NCI-H1417 (cell line): Measurements from ENCODE around the gene TSSK3.

Experiments used
- DNase-seq, 3 experiments: peaks; one replicate each; lab custom pipeline; 2025; lab: John Stamatoyannopoulos, UW

TSSK3 gene

GRCh38 chr1:32400876-32401631, 38.7 kb downstream of the TSSK3 start:
- DNase-seq: peak; percentile 69 to 89 (median 79)

DNA sequence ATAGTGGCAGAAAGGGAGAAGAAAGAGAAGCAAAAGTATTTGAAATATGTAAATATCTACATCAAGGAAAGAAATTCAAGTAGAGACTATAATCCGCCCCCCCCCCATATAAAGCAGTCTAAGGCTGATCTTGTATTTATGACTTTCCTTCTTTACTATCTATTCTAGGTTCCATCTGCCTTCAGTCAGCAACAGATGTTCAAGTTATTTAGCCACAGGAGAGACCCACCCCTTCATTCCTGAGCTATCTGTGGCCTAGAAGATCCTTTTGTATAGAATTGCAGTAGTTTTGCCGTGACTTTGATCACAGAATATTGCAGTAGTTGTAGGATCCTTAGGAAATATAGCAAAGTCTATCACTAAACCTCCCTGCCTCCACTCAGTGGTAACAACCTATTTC, 42.6 kb downstream of the TSSK3 start:
- no peak for DNase-seq

DNA sequence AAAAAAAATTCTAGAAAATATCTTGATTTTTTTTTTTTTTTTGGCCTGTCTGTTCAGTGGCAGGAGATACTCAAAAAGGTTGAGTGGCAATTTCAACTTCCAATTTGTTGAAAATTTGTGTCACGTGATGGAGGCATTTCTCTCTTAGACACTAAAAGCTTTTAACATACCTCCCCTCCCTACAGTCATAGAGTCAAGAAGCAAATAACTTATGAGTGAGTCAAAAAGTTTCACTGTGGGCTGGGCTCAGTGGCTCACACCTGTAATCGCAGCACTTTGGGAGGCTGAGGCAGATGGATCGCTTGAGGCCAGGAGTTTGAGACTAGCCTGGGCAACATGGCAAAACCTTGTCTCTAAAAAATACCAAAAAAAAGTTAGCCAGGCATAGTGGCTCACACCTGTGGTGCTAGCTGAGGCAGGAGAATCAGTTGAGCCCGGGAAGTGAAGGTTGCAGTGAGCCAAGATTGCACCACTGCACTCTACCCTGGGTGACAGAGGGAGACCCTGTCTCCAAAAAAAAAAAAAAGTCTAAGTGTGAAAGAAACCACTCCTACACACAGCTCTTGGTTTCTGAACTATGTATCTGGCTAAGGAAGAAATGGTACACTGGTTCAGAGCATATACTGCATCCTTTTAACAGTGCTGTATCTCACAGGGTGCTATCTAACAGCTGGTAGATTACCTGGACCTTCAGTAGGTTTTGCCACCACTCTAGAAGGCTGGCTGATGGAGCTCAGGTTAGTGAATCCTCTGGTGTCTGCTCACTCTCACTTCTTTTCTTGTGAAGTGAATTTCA, 43.5 kb downstream of the TSSK3 start:
- no peak for DNase-seq

DNA sequence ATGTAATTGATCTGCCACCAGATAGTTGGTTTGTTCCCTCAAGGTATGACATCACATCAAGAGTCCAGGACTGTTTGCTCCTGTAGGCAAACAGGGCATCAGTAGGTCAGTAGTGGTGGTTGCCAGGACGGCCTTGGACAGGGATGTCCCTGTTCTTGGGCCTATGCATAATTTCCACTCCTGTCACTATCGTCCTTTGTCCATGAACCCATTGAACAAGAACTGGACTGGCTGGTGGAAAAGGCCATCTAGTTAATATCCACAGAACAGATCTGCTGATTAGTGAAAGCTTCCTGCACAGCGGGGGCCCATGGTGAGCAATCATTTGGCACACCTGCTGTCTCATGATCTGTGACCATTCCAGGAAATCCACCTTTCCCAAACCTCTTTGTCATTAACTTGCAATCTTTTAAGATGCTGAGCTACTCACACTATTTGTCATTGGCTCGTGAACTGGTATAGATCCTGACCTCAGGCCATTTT, 44.3 kb downstream of the TSSK3 start:
- DNase-seq: peak in 2 of 3 experiments; percentile 4 to 26

- no peak for DNase-seq
Measured at GRCh38 chr1:32411261-32411660, 48.9 kb downstream of the TSSK3 start.

GRCh38 chr1:32413507-32414185, 51.3 kb downstream of the TSSK3 start:
- peak in 2 of 3 experiments; percentile 22 to 91 for DNase-seq
